Heart right ventricle (tissue), 16 donors: ENCODE data around the gene NPR3. TPM values are rescaled to one million over a fixed set of nuclear protein-coding genes. Genes with fewer than 3 reads are reported as not detected.

Experiments
- ATAC-seq, 8 donors: fragments of 200-7000 bp; cut with Tn5 transposase; one replicate each; pipeline ENCODE4 v1.9.1; 2020; ENCODE audit warnings: mild to moderate bottlenecking in 8 of 8, moderate library complexity in 8 of 8, moderate number of reproducible peaks in 1 of 8
- DNase-seq, 2 donors: peaks; one replicate each; pipeline ENCODE4 v3.0.0-alpha.2; 2020
- H3K27ac ChIP-seq, 10 donors: fragments of 200-600 bp; sonication (generic) in 2 of 10; one replicate each; pipeline versions ENCODE4 v1.5.0 to v1.8.0; 2020 to 2022; ENCODE audit warnings: mild to moderate bottlenecking in 3 of 10
- H3K27me3 ChIP-seq, 7 donors: fragments of 200-600 bp; one replicate each; pipeline ENCODE4 v1.8.0; 2021 to 2022; ENCODE audit warnings: mild to moderate bottlenecking in 2 of 7
- H3K36me3 ChIP-seq, 9 donors: fragments of 200-600 bp; sonication (generic) in 1 of 9; one replicate each; pipeline versions ENCODE4 v1.5.0 to v1.8.0; 2020 to 2022; ENCODE audit warnings: mild to moderate bottlenecking in 2 of 9
- H3K4me1 ChIP-seq, 9 donors: fragments of 200-600 bp; sonication (generic) in 1 of 9; one replicate each; pipeline versions ENCODE4 v1.5.0 to v1.8.0; 2020 to 2022; ENCODE audit warnings: mild to moderate bottlenecking in 4 of 9
- H3K4me3 ChIP-seq, 10 donors: fragments of 200-600 bp; sonication (generic) in 2 of 10; one replicate each; pipeline versions ENCODE4 v1.5.0 to v1.8.0; 2020 to 2022; ENCODE audit warnings: mild to moderate bottlenecking in 7 of 10, moderate library complexity in 2 of 10
- H3K9me3 ChIP-seq, 11 donors: fragments of 200-600 bp in 10 of 11; sonication (generic) in 2 of 11; one replicate each; pipeline versions ENCODE4 v1.5.0 to v1.8.0; 2013 to 2022; ENCODE audit warnings: mild to moderate bottlenecking in 2 of 11, control low read depth in 1 of 11, moderate library complexity in 1 of 11
- WGBS, 2 donors: extraction: QIAGEN DNeasy Blood & Tissue Kit; methylation state at CpG; one replicate each; pipeline ENCODE4 v1.1.7; 2013; ENCODE audit warnings: inconsistent platforms in 1 of 2; 5-methylcytosine and 5-hydroxymethylcytosine counted together
- intact Hi-C, 10 donors: fragments of 100-400 bp; cut with DNase I; formaldehyde crosslinking; loops; one replicate each; pipeline versions ENCODE4 v1.11.1 to v1.14.2; 2022
- polyA plus RNA-seq, 2 donors: library from polyadenylated mRNA; stranded (reverse); fragments of 200-250 nt; gene quantifications; one replicate each; pipeline ENCODE4 v1.2.3, GENCODE V29; 2013
- total RNA-seq, 10 donors: library from RNA; stranded (reverse); fragmentation: NEBNext Ultra II Directional in 3 of 10; extraction: Animal tissue kit (Norgen Biotek cat#: 25700) in 3 of 10; gene quantifications; one replicate each; pipeline versions ENCODE4 v1.2.1 to v1.2.4, GENCODE V29; 2021 to 2023
- TF ChIP-seq, protein P1 (sequence below), 9 donors: fragments of 200-600 bp; sonication (generic) in 2 of 9; IDR thresholded peaks; one replicate each; pipeline versions ENCODE4 v1.5.0 to v1.8.0; 2021 to 2022; ENCODE audit warnings: antibody characterized with exemption in 9 of 9, mild to moderate bottlenecking in 5 of 9, moderate library complexity in 1 of 9
- donor health status: Arrhythmogenic right ventricular cardiomyopathy.
- donor health status: ischemic (EF 13 %, LVEDD 7.1; RV severe dilation, severe dysfunction).
- donor health status: healthy with polysubstance abuse.
- donor health status: DM: no; HTN: yes; CAD: no.
- donor health status: DM: no; HTN: no; CAD: no.
- donor health status: ischemic (EF 25% LVEDD 6.9; RV normal size, moderate dysfunction).
- donor health status: ischemic (EF 25% LVEDD 5.7; RV mildly dilated, moderate dysfunction).
- donor health status: healthy.
- donor health status: DM: yes; HTN: yes; CAD: no.
- donor health status: Ischemic cardiomyopathy.
- donor health status: ischemic (EF 35%, LVEDD 5.7; RV mildly dilated, moderate dysfunction).
- donor health status: nonischemic (EF 11% LVEDD 7.7; RV severe dilation, severe dysfunction).
- donor health status: DM: yes; HTN: yes; CAD: no.
- donor health status: PGD.
- donor health status: ischemic (EF 29% LVEDD 5.4; RV normal size, mild dysfunction).
- donor health status: nonischemic (EF 23%, LVEDD 6.1; RV moderate dilation, normal function).

Gene NPR3
- total and polyA plus RNA-seq, 12 donors = 6.0 to 135 (median 32.3) TPM

DNA sequence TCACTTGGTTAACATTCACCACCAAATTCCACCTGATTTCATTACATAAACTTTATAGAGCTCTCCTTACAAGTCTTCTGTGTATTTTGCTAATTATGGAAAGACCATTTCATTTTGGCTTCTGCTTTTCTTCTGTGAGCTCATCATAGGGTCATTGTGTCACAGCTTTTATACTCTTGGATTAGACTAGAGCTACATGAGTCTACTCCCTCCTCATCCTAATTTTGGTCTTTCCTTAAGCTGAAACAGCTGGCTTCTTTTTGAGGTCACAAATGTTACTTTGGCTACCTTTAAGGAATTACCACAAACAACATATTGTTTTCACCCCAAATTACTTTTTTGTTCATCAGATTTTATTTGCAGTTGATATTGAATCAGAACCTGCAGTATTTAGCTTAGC, 103.0 kb downstream of the NPR3 start:
- Histone ChIP-seq H3K4me1 (peaks cover 0 to 9% (median 0%) of the 10 kb centered on the region in 9 donors), H3K4me3 (no peak overlapping the region), H3K27me3 (no peaks in the 10 kb centered on the region), H3K36me3 (no peaks in the 10 kb centered on the region), H3K27ac (no peak overlapping the region), H3K9me3 (no peaks in the 10 kb centered on the region)
- ATAC-seq (no peak), DNase-seq (no peak)
- TF ChIP-seq, protein P1, sequence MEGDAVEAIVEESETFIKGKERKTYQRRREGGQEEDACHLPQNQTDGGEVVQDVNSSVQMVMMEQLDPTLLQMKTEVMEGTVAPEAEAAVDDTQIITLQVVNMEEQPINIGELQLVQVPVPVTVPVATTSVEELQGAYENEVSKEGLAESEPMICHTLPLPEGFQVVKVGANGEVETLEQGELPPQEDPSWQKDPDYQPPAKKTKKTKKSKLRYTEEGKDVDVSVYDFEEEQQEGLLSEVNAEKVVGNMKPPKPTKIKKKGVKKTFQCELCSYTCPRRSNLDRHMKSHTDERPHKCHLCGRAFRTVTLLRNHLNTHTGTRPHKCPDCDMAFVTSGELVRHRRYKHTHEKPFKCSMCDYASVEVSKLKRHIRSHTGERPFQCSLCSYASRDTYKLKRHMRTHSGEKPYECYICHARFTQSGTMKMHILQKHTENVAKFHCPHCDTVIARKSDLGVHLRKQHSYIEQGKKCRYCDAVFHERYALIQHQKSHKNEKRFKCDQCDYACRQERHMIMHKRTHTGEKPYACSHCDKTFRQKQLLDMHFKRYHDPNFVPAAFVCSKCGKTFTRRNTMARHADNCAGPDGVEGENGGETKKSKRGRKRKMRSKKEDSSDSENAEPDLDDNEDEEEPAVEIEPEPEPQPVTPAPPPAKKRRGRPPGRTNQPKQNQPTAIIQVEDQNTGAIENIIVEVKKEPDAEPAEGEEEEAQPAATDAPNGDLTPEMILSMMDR (IDR thresholded peaks at IDR 0.05) = no peak
- intact Hi-C loops = no loop called here

DNA sequence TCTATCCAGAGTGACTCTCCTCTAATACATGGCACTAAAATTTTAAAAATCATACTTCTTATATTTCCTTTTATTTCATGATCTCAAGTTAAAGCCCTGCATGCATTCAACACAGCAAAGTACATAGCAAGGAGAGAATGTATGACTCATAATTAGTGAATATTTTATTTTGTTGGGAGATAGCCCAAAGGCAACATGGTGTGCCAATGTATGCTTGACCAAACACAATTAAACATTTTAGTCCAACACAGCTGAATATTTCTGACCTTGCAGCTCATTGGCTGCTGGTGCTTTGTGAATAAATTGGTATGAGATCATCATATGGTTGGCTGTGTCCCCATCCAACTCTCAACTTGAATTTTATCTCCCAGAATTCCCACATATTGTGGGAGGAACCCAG, 103.5 kb downstream of the NPR3 start:
- Histone ChIP-seq H3K4me1 (peaks cover 0 to 9% (median 0%) of the 10 kb centered on the region in 9 donors), H3K27me3 (no peaks in the 10 kb centered on the region), H3K27ac (no peak overlapping the region), H3K4me3 (no peak overlapping the region), H3K36me3 (no peaks in the 10 kb centered on the region), H3K9me3 (no peaks in the 10 kb centered on the region)
- DNase-seq = no peak
- TF ChIP-seq, protein P1 (IDR thresholded peaks at IDR 0.05) = no peak
- ATAC-seq = no peak
- intact Hi-C loops = no loop called here

DNA sequence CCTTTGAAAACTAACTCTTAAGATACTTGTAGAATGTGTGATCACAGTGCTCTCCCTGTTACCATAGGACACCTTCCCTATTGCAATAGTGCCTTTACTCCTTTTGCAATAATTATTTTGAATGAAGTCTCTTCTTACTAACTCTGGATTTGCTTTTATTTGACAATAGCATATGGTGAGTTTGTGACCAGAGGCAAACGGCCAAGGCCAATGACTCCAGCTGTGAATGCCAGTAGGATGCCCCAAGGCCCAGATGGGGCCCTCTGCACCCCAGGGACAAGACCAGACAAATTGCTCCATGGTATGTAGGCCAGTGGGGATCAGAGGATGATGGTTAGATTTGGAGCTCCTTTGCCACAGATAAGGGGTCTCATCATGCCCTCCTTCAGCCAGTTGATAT, 116.9 kb downstream of the NPR3 start:
- 50 to 61% methylated on average over 1 of the region's 1 CpG for WGBS, 2 donors
- H3K27ac ChIP-seq = no peak overlapping the region
- no peak overlapping the region for H3K4me3 ChIP-seq
- no peak for ATAC-seq
- TF ChIP-seq, protein P1 (IDR thresholded peaks at IDR 0.05) = no peak
- no peaks in the 10 kb centered on the region for H3K4me1 ChIP-seq
- no peak for DNase-seq
- no peaks in the 10 kb centered on the region for H3K27me3 ChIP-seq
- no peaks in the 10 kb centered on the region for H3K36me3 ChIP-seq
- no peaks in the 10 kb centered on the region for H3K9me3 ChIP-seq
- intact Hi-C loops = no loop called here

DNA sequence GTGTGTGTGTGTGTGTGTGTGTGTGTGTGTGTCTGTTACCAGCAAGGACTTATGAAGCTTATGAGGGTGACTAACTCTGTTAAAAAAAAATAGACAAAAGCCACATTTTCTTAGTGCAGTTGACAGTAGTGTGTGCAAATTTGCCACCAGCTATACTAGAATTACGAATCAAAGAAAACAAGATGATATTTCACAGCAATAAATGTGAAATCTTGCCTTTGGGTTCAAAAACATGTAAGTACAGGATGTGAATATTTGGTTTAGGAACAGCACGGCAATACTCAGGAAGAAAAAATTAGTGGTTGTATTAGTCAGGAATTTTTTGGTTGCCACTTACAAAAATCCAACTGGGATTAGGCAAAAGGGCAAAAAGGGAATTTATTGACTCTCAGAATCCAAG, 117.4 kb downstream of the NPR3 start:
- H3K27me3 ChIP-seq = no peaks in the 10 kb centered on the region
- no peaks in the 10 kb centered on the region for H3K36me3 ChIP-seq
- DNase-seq (no peak), ATAC-seq (no peak)
- H3K27ac ChIP-seq = no peak overlapping the region
- no peaks in the 10 kb centered on the region for H3K9me3 ChIP-seq
- WGBS, 2 donors = 79 to 80% methylated on average over 2 of the region's 2 CpGs
- TF ChIP-seq, protein P1 (IDR thresholded peaks at IDR 0.05) = no peak
- no peak overlapping the region for H3K4me3 ChIP-seq
- intact Hi-C loops = no loop called here
- H3K4me1 ChIP-seq = no peaks in the 10 kb centered on the region

DNA sequence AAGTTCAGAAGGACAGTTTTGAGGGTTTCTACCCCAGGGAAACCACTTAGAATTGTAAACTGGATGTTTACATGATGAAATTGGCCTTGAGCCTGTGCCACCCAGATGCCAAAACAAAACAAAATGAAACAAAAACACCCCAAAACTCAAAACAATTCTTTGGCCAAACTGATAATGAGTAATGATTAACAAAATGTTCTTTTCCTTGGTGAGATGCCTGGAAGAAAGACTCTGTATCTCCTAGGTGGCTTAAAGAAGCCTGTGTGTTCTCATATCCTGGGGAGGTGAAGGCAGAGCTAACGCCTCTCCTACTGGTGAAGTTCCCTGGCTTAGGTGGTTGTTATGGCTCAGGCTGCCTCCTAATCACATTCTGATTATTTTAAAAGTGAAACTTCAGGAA, 120.5 kb downstream of the NPR3 start:
- WGBS, 2 donors = 80 to 100% methylated on average over 1 of the region's 1 CpG
- H3K9me3 ChIP-seq = no peaks in the 10 kb centered on the region
- H3K27ac ChIP-seq = no peak overlapping the region
- H3K4me3 ChIP-seq = no peak overlapping the region
- intact Hi-C loops = no loop called here
- H3K4me1 ChIP-seq = no peaks in the 10 kb centered on the region
- TF ChIP-seq, protein P1 (IDR thresholded peaks at IDR 0.05) = no peak
- no peak for DNase-seq
- no peaks in the 10 kb centered on the region for H3K36me3 ChIP-seq
- peak in 1 of 8 donors; percentile 61 for ATAC-seq
- H3K27me3 ChIP-seq = no peaks in the 10 kb centered on the region
